ENCODE data around the gene AHCYL2. TPM values are rescaled to one million over a fixed set of nuclear protein-coding genes. Genes with fewer than 3 reads are reported as not detected.
A peak's percentile ranks its signal among the peaks of the same experiment; 100 is the strongest.

AHCYL2 gene
- total and polyA plus RNA-seq, 7 experiments from 2014 or later: 8.6 to 22.2 (median 20.1) TPM

DNA sequence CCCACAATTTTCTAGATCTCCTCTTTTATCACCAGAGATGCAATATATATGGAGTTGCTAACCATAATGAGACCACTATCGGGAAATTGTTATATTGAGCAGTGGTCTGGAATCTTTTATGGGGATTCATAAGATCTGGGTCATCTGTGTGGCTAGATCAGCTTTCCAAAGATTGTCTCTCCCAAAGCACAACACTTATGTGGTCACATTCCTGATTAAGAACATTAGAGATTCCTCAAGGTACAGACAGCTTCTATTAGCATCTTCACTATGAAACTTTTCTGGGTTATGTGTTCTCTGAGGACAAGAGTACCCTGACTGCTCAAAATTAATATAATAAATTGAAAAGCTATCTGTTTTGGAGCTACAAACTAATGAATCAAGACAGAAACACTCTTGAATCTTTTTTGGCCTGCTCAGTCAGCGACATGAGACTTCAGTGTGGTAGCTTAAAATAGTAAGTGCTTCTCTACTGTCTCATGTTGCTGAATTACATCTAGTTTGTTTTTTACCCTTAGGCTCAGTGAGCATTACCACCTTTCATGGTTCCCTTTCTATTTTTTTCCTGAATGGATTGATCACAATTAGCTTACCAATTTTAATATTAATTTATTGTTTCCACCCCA, 166.8 kb downstream of the AHCYL2 start:
- H3K36me3 Mint-ChIP-seq: peaks cover 1 to 44% (median 11%) of the 10 kb centered on the region in 5 donors
- intact Hi-C loops (cut with micrococcal nuclease): no loop called here
- CTCF ChIA-PET: interaction anchor here (0.6 to 1.5 kb wide), 2 partner anchors 24 to 110 kb away, joined by 4 to 5 read pairs; no protein-coding TSS in a partner anchor
- H3K4me3 Mint-ChIP-seq: no peak overlapping the region
- no peaks in the 10 kb centered on the region for H3K9me3 ChIP-seq (ENCODE audit: control insufficient read depth in 2 of 3, low read length in 3 of 3)
- peaks cover 0 to 1% (median 0%) of the 10 kb centered on the region in 7 donors for H3K4me1 Mint-ChIP-seq
- H3K27ac Mint-ChIP-seq: no peak overlapping the region
- H3K27ac ChIP-seq (ENCODE audit: low read depth, low read length): no peak overlapping the region
- H3K4me3 ChIP-seq (ENCODE audit: low read length): no peak overlapping the region
- no peaks in the 10 kb centered on the region for H3K9me3 Mint-ChIP-seq
- POLR2A ChIA-PET: no interaction called here
- no peaks in the 10 kb centered on the region for H3K27me3 Mint-ChIP-seq
- no peak for DNase-seq
- ATAC-seq: no peak
- no peaks in the 10 kb centered on the region for H3K4me1 ChIP-seq (ENCODE audit: control insufficient read depth in 2 of 2, insufficient read depth in 2 of 2, low read length in 2 of 2)
- H3K27me3 ChIP-seq (ENCODE audit: control insufficient read depth in 2 of 2, insufficient read depth in 2 of 2, low read length in 2 of 2): no peaks in the 10 kb centered on the region
- peaks cover 0 to 17% (median 4%) of the 10 kb centered on the region in 3 experiments for H3K36me3 ChIP-seq (ENCODE audit: control insufficient read depth in 2 of 3, insufficient read depth in 3 of 3, low read length in 3 of 3)

DNA sequence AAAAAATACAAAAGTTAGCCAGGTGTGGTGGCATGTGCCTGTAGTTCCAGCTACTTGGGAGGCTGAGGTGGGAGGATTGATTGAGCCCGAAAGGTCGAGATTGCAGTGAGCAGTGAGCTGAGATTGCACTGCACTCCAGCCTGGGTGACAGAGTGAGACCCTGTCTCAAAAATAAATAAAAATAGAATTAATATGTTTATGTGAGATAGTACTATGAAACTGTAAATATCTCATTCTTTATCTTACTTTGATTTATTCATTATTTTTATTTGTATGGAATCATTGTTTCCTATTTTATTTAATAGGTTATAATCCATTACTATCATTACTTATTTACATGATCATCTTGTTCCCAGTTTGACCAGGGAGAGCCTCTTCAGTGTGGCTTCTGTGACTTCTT, 168.4 kb downstream of the AHCYL2 start:
- ATAC-seq: no peak
- H3K9me3 Mint-ChIP-seq: no peaks in the 10 kb centered on the region
- H3K36me3 Mint-ChIP-seq: peaks cover 1 to 45% (median 16%) of the 10 kb centered on the region in 5 donors
- no peaks in the 10 kb centered on the region for H3K27me3 Mint-ChIP-seq
- CTCF ChIA-PET: interaction anchor here (1.1 kb wide), 1 partner anchor 41 kb away, joined by 3 read pairs; the partner anchor contains the start of gene STRIP2
- no peak overlapping the region for H3K4me3 Mint-ChIP-seq
- no peak for DNase-seq
- Histone ChIP-seq H3K9me3 (ENCODE audit: control insufficient read depth in 2 of 3, low read length in 3 of 3) (no peaks in the 10 kb centered on the region), H3K27ac (ENCODE audit: low read depth, low read length) (no peak overlapping the region), H3K27me3 (ENCODE audit: control insufficient read depth in 2 of 2, insufficient read depth in 2 of 2, low read length in 2 of 2) (no peaks in the 10 kb centered on the region), H3K4me3 (ENCODE audit: low read length) (no peak overlapping the region), H3K4me1 (ENCODE audit: control insufficient read depth in 2 of 2, insufficient read depth in 2 of 2, low read length in 2 of 2) (no peaks in the 10 kb centered on the region), H3K36me3 (ENCODE audit: control insufficient read depth in 2 of 3, insufficient read depth in 3 of 3, low read length in 3 of 3) (peaks cover 0 to 10% (median 4%) of the 10 kb centered on the region in 3 experiments)
- H3K27ac Mint-ChIP-seq: no peak overlapping the region
- no peaks in the 10 kb centered on the region for H3K4me1 Mint-ChIP-seq
- intact Hi-C loops (cut with micrococcal nuclease): no loop called here
- POLR2A ChIA-PET: no interaction called here

DNA sequence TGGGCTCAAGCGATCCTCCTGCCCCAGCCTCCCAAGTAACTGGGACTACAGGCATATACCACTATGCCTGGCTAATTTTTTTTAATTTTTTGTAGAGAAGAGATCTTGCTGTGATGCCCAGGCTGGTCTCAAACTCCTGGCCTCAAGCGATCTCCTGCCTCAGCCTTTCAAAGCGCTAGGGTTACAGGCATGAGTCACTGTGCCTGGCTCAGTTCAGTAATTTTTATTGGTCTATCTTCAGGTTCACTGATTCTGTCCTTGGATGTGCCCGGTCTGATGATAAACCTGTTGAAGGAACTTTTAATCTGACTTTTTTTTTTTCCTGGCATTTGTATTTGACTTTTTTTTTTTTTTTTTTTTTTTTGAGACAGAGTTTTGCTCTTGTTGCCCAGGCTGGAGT, 169.3 kb downstream of the AHCYL2 start:
- no peaks in the 10 kb centered on the region for H3K27me3 ChIP-seq (ENCODE audit: control insufficient read depth in 2 of 2, insufficient read depth in 2 of 2, low read length in 2 of 2)
- CTCF ChIA-PET: no interaction called here

GRCh38 chr7:129394982-129395914, 170.4 kb downstream of the AHCYL2 start:
- H3K9me3 ChIP-seq (ENCODE audit: control insufficient read depth in 2 of 3, low read length in 3 of 3): no peaks in the 10 kb centered on the region
- intact Hi-C loops (cut with micrococcal nuclease): no loop called here
- ATAC-seq (no peak), DNase-seq (no peak)
- no peak overlapping the region for H3K4me3 ChIP-seq (ENCODE audit: low read length)
- H3K27ac Mint-ChIP-seq: peak overlapping the region in 1 of 9 donors; percentile 38
- no peak overlapping the region for H3K27ac ChIP-seq (ENCODE audit: low read depth, low read length)
- CTCF ChIA-PET: interaction anchor here (0.8 kb wide), 1 partner anchor 15 kb away, joined by 3 read pairs; no protein-coding TSS in a partner anchor
- H3K9me3 Mint-ChIP-seq: no peaks in the 10 kb centered on the region
- H3K4me1 Mint-ChIP-seq: no peaks in the 10 kb centered on the region
- no peaks in the 10 kb centered on the region for H3K4me1 ChIP-seq (ENCODE audit: control insufficient read depth in 2 of 2, insufficient read depth in 2 of 2, low read length in 2 of 2)
- no peaks in the 10 kb centered on the region for H3K27me3 Mint-ChIP-seq
- POLR2A ChIA-PET: interaction anchor here (0.5 kb wide), 1 partner anchor 431 kb away, joined by 3 read pairs; no protein-coding TSS in a partner anchor
- no peak overlapping the region for H3K4me3 Mint-ChIP-seq
- H3K27me3 ChIP-seq (ENCODE audit: control insufficient read depth in 2 of 2, insufficient read depth in 2 of 2, low read length in 2 of 2): no peaks in the 10 kb centered on the region
- peaks cover 0 to 13% (median 4%) of the 10 kb centered on the region in 3 experiments for H3K36me3 ChIP-seq (ENCODE audit: control insufficient read depth in 2 of 3, insufficient read depth in 3 of 3, low read length in 3 of 3)
- peaks cover 1 to 40% (median 20%) of the 10 kb centered on the region in 5 donors for H3K36me3 Mint-ChIP-seq

More for the DNA sequence above, 169.3 kb downstream of the AHCYL2 start:
- Histone ChIP-seq H3K27ac (ENCODE audit: low read depth, low read length) (no peak overlapping the region), H3K36me3 (ENCODE audit: control insufficient read depth in 2 of 3, insufficient read depth in 3 of 3, low read length in 3 of 3) (peaks cover 0 to 10% (median 4%) of the 10 kb centered on the region in 3 experiments), H3K4me1 (ENCODE audit: control insufficient read depth in 2 of 2, insufficient read depth in 2 of 2, low read length in 2 of 2) (no peaks in the 10 kb centered on the region), H3K9me3 (ENCODE audit: control insufficient read depth in 2 of 3, low read length in 3 of 3) (no peaks in the 10 kb centered on the region), H3K4me3 (ENCODE audit: low read length) (no peak overlapping the region)
- Mint-ChIP-seq H3K9me3 (no peaks in the 10 kb centered on the region), H3K36me3 (peaks cover 1 to 40% (median 16%) of the 10 kb centered on the region in 5 donors), H3K4me3 (no peak overlapping the region), H3K4me1 (no peaks in the 10 kb centered on the region), H3K27ac (no peak overlapping the region), H3K27me3 (no peaks in the 10 kb centered on the region)
- no peak for DNase-seq
- intact Hi-C loops (cut with micrococcal nuclease): no loop called here
- ATAC-seq: no peak
- POLR2A ChIA-PET: no interaction called here

- Mint-ChIP-seq H3K4me3 (no peak overlapping the region), H3K4me1 (peaks cover 0 to 16% (median 0%) of the 10 kb centered on the region in 7 donors), H3K9me3 (no peaks in the 10 kb centered on the region), H3K36me3 (peaks cover 0 to 46% (median 33%) of the 10 kb centered on the region in 5 donors), H3K27ac (no peak overlapping the region), H3K27me3 (no peaks in the 10 kb centered on the region)
- Histone ChIP-seq H3K4me3 (ENCODE audit: low read length) (no peak overlapping the region), H3K4me1 (ENCODE audit: control insufficient read depth in 2 of 2, insufficient read depth in 2 of 2, low read length in 2 of 2) (no peaks in the 10 kb centered on the region), H3K9me3 (ENCODE audit: control insufficient read depth in 2 of 3, low read length in 3 of 3) (no peaks in the 10 kb centered on the region), H3K27me3 (ENCODE audit: control insufficient read depth in 2 of 2, insufficient read depth in 2 of 2, low read length in 2 of 2) (no peaks in the 10 kb centered on the region), H3K27ac (ENCODE audit: low read depth, low read length) (no peak overlapping the region), H3K36me3 (ENCODE audit: control insufficient read depth in 2 of 3, insufficient read depth in 3 of 3, low read length in 3 of 3) (peaks cover 0 to 48% (median 0%) of the 10 kb centered on the region in 3 experiments)
- intact Hi-C loops (cut with micrococcal nuclease): loop anchor here in 1 of 2 donors (5.0 kb wide), 1 partner anchor 34 kb away; no protein-coding TSS in a partner anchor
- ChIA-PET POLR2A (no interaction called here), CTCF (no interaction called here)
- peak; percentile 81 for ATAC-seq
- no peak for DNase-seq
These were observed 176.6 kb downstream of the AHCYL2 start for GRCh38 chr7:129401228-129401966.

Data from naive thymus-derived CD4-positive, alpha-beta T cell (primary cell).